Suprapubic skin (tissue), 3 donors: ENCODE data around the gene ETNK2.

Experiments
- EP300 ChIP-seq: sonication (generic); formaldehyde crosslinking; IDR thresholded peaks from one replicate; pipeline ENCODE4 v1.6.1; 2017; ENCODE audit warnings: antibody characterized with exemption
- POLR2A ChIP-seq, 2 donors: fragments of 450-650 bp; IDR thresholded peaks; one replicate each; pipeline ENCODE4 v1.6.1; 2017; ENCODE audit warnings: antibody characterized with exemption in 2 of 2, mild to moderate bottlenecking in 2 of 2, moderate library complexity in 2 of 2
- TF ChIP-seq, protein P1 (sequence below), 2 donors: fragments of 200-600 bp in 1 of 2; fragments of 450-650 bp in 1 of 2; sonication (generic) in 1 of 2; IDR thresholded peaks; one replicate each; pipeline ENCODE4 v1.5.1; 2016 to 2019; ENCODE audit warnings: antibody characterized with exemption in 2 of 2, mild to moderate bottlenecking in 1 of 2, moderate library complexity in 1 of 2

DNA sequence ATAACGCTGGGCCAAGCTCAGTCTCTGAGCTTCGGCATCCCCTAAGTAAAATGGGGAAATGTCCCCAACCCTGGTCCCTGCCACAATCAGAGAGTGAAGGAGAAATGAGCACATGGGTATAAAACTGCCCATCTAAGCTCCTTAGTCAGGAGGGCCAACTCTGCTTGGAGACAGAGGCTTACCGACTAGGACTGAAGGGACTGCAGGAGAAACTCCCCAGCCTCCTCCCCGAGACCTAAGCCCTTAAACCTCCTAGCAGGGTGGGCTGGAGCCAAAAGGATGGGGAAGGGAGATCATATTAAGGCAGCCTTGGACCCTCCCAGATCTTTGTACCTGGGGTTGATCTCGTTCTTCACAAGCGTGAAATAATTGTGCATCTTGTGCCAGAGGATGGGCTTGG is 5.5 kb downstream of the ETNK2 start:
- TF ChIP-seq POLR2A (IDR thresholded peaks at IDR 0.05) = no peak
- TF ChIP-seq EP300 = no peak
- TF ChIP-seq, protein P1, sequence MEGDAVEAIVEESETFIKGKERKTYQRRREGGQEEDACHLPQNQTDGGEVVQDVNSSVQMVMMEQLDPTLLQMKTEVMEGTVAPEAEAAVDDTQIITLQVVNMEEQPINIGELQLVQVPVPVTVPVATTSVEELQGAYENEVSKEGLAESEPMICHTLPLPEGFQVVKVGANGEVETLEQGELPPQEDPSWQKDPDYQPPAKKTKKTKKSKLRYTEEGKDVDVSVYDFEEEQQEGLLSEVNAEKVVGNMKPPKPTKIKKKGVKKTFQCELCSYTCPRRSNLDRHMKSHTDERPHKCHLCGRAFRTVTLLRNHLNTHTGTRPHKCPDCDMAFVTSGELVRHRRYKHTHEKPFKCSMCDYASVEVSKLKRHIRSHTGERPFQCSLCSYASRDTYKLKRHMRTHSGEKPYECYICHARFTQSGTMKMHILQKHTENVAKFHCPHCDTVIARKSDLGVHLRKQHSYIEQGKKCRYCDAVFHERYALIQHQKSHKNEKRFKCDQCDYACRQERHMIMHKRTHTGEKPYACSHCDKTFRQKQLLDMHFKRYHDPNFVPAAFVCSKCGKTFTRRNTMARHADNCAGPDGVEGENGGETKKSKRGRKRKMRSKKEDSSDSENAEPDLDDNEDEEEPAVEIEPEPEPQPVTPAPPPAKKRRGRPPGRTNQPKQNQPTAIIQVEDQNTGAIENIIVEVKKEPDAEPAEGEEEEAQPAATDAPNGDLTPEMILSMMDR (IDR thresholded peaks at IDR 0.05) = no peak
